BJ (cell line): ENCODE measurements around the gene TMEM198. TPM values are rescaled to one million over a fixed set of nuclear protein-coding genes. Genes with fewer than 3 reads are reported as not detected.
A peak's percentile ranks its signal among the peaks of the same experiment; 100 is the strongest.

Source experiments
- CTCF ChIA-PET: fragments of 350-600 bp; formaldehyde crosslinking; extraction: SDS; loops from one replicate; lab custom pipeline; 2021; ENCODE audit warnings: antibody characterized with exemption, inconsistent platforms; lab: Yijun Ruan, JAX
- POLR2A ChIA-PET: fragments of 300-600 bp; sonication (Branson Sonifier 250); formaldehyde crosslinking; extraction: SDS; loops from one replicate; lab custom pipeline; 2021; ENCODE audit warnings: antibody characterized with exemption; lab: Charles Lee
- DNase-seq: peaks from one replicate; pipeline ENCODE4 v3.0.0-alpha.2; 2011; ENCODE audit warnings: low read depth
- H3K27me3 ChIP-seq: 2 replicates; pipeline ENCODE4 v1.6.0; 2011; ENCODE audit warnings: low read length; ENCODE audit not compliant: control insufficient read depth, insufficient read depth
- H3K36me3 ChIP-seq: 2 replicates; pipeline ENCODE4 v1.5.1; 2011; ENCODE audit warnings: low read length; ENCODE audit not compliant: control insufficient read depth, insufficient read depth
- H3K4me3 ChIP-seq: 2 replicates; pipeline ENCODE4 v1.5.1; 2011; ENCODE audit warnings: low read depth, mild to moderate bottlenecking, control low read depth, low read length
- polyA plus RNA-seq: library from polyadenylated mRNA; depleted of rRNA; stranded (reverse); fragments of >200 nt; gene quantifications from 2 replicates; pipeline ENCODE4 v1.2.3, GENCODE V29; 2011
- TF ChIP-seq, protein P1 (sequence below): IDR thresholded peaks from 2 replicates; pipeline ENCODE4 v1.5.1; 2011; ENCODE audit warnings: low read depth, mild to moderate bottlenecking, control low read depth, inconsistent platforms, low read length, moderate library complexity; ENCODE audit not compliant: insufficient read depth

The TMEM198 gene
- polyA plus RNA-seq, 1 experiment, result 4.0 TPM

DNA sequence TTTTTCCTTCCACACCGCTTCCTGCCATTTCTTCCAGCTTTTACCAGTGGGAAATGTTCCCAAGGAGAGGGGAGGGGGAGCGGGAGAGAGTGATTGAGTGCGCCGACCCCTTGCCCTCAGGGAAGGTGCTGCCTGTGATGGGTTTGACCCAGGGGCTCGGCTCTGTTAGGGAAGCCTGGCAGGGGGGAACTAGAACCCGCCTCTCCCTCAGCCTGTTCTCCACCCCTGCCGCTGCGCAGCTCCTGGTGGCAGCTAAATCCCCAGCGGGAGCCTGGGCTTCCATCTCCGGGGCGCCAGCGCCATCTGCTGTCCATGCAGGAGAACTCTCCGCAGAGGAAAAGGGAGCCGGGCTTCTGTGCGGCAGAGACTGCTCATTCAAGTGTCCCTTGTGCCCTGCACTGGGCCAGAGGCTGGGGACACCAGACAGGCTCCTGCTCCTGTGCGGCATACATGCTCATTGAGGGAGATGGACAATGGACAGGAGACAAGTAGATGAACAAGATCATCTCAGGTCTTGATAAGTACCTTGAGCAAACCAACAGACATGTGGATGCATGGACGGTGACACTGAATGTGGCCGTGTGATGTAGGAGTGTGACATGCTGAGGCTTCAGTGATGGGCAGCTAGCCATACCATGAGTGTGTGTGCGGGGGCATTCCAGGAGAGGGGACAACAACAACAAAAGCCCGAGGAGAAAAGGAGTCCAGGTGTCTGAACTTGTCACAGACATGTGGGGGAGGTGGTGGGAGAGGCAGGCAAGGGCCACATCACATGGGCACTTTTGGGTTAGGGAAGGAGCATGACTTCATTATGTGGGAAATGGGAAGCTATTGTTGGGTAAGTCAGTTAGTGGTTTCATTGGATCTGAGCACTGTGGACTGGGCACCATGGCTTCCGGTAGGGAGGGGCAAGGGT lies 13.5 kb upstream of the TMEM198 start:
- Histone ChIP-seq H3K4me3 (peak overlapping the region; percentile 11; the same call in 1 of the 2 replicates), H3K36me3 (no peaks in the 10 kb centered on the region), H3K27me3 (peaks cover 13% of the 10 kb centered on the region)
- no peak for DNase-seq
- ChIA-PET POLR2A (interaction anchor here (1.0 kb wide), 1 partner anchor 131 kb away, joined by 3 read pairs; no protein-coding TSS in a partner anchor), CTCF (interaction anchor here (0.6 to 42.0 kb wide), 59 partner anchors 2 to 500 kb away, joined by 3 to 872 read pairs (median 4); partner anchors contain the start of genes ASIC4, CHPF, DNAJB2 and DNPEP)
- TF ChIP-seq, protein P1, sequence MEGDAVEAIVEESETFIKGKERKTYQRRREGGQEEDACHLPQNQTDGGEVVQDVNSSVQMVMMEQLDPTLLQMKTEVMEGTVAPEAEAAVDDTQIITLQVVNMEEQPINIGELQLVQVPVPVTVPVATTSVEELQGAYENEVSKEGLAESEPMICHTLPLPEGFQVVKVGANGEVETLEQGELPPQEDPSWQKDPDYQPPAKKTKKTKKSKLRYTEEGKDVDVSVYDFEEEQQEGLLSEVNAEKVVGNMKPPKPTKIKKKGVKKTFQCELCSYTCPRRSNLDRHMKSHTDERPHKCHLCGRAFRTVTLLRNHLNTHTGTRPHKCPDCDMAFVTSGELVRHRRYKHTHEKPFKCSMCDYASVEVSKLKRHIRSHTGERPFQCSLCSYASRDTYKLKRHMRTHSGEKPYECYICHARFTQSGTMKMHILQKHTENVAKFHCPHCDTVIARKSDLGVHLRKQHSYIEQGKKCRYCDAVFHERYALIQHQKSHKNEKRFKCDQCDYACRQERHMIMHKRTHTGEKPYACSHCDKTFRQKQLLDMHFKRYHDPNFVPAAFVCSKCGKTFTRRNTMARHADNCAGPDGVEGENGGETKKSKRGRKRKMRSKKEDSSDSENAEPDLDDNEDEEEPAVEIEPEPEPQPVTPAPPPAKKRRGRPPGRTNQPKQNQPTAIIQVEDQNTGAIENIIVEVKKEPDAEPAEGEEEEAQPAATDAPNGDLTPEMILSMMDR, result peak; percentile 96

DNA sequence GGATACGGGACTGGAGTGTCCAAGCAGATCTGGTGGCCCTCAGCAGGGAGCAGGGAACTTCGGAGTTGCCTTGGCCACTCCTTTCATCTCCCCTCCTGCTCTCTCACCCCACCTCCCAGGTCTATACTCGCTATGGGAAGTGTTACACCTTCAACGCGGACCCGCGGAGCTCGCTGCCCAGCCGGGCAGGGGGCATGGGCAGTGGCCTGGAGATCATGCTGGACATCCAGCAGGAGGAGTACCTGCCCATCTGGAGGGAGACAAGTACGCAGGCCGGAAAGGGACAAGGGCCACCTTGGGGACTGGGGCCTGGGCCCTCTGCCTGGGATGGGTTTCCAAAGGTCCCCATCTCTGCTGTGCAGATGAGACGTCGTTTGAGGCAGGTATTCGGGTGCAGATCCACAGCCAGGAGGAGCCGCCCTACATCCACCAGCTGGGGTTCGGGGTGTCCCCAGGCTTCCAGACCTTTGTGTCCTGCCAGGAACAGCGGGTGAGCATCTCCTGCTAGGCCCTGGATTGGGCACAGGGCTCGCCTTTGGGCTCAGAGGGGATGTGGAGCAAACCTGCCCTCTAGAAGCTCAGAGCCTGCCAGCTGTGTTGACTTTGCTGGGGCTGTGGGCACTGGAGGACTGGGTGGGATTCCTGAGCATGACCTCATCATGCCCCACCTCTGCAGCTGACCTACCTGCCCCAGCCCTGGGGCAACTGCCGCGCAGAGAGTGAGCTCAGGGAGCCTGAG lies 12.0 kb upstream of the TMEM198 start:
- no peaks in the 10 kb centered on the region for H3K36me3 ChIP-seq
- CTCF ChIA-PET, result interaction anchor here (0.6 to 42.0 kb wide), 11 partner anchors 3 to 158 kb away, joined by 3 to 872 read pairs (median 17); partner anchors contain the start of genes ASIC4, CHPF, DNPEP and GMPPA
- no peak overlapping the region for H3K4me3 ChIP-seq
- TF ChIP-seq, protein P1, result no peak
- peaks cover 13% of the 10 kb centered on the region for H3K27me3 ChIP-seq
- DNase-seq, result no peak
- POLR2A ChIA-PET, result no interaction called here

DNA sequence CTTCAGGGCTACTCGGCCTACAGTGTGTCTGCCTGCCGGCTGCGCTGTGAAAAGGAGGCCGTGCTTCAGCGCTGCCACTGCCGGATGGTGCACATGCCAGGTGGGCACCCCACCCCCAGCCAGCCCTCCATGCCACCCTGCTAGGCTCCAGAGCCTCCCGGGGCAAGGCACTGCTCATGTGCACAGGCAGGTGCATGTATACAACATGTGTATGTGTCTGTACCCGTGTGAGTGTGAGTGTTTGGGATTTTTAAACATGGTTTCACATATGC lies 11.5 kb upstream of the TMEM198 start:
- no peaks in the 10 kb centered on the region for H3K36me3 ChIP-seq
- no peak overlapping the region for H3K4me3 ChIP-seq
- H3K27me3 ChIP-seq, result peaks cover 11% of the 10 kb centered on the region
- no peak for DNase-seq
- TF ChIP-seq, protein P1, result no peak
- ChIA-PET CTCF (interaction anchor here (1.2 to 35.2 kb wide), 3 partner anchors 21 to 158 kb away, joined by 3 to 872 read pairs (median 291); partner anchors contain the start of genes ASIC4 and GMPPA), POLR2A (no interaction called here)

DNA sequence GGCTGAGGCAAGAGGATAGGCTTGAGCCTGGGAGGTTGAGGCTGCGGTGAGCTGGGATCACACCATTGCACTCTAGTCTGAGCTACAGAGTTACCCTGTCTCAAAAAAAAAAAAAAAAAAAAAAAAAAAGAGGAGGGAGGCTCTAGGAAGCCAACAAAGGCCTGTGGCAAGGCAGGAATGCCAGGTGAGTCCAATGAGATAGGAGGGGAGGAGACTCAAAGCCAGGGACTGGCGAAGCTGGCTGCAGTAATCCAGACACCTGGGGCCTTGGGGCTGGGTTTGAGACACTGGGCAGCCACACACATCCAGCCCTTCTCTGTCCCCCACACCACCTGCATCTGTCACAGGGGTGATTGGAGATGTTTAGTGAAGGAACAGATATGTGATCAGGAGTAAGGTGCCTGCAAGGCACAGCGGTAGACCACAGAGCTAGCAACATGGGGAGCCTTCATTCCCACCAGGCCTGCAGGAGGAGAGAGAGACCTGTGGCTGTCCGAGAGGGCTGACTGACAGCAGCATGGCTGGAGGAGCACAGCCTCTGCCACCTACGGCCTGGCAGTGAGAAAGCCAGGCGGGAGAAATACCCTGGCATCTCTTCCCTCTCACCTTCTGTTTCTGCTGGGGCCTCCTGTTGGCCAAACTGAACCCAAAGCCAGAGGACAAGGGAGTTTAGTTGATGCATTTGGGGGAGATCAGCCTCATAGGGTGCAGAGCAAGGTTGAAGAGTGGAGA lies 9.7 kb upstream of the TMEM198 start:
- Histone ChIP-seq H3K27me3 (peaks cover 8% of the 10 kb centered on the region), H3K36me3 (peaks cover 3% of the 10 kb centered on the region), H3K4me3 (no peak overlapping the region)
- TF ChIP-seq, protein P1, result no peak
- DNase-seq, result no peak
- CTCF ChIA-PET, result interaction anchor here (0.7 to 35.2 kb wide), 5 partner anchors 11 to 155 kb away, joined by 3 to 872 read pairs (median 3); partner anchors contain the start of genes ASIC4 and GMPPA
- POLR2A ChIA-PET, result no interaction called here
